SK-N-SH (cell line): ENCODE measurements around the gene CGN. TPM values are rescaled to one million over a fixed set of nuclear protein-coding genes. Genes with fewer than 3 reads are reported as not detected.

ENCODE experiments used
- CTCF ChIA-PET: fragments of 300-600, 350-600 bp; formaldehyde crosslinking; extraction: SDS; loops from one replicate; lab custom pipeline; 2021; lab: Yijun Ruan, JAX
- POLR2A ChIA-PET: fragments of 350-600 bp; sonication (Branson Sonifier 250); formaldehyde crosslinking; extraction: SDS; loops from one replicate; lab custom pipeline; 2020; ENCODE audit warnings: antibody characterized with exemption, inconsistent platforms; lab: Yijun Ruan, JAX
- DNase-seq: peaks from one replicate; pipeline ENCODE4 v3.0.0; 2012
- H2AFZ ChIP-seq: fragments of 200-600 bp; sonication (generic); 2 replicates; pipeline ENCODE4 v1.8.1; 2016; ENCODE audit warnings: antibody characterized with exemption, mild to moderate bottlenecking, low read depth
- H3F3A ChIP-seq: fragments of 200-600 bp; sonication (generic); replicated peaks from 2 replicates; pipeline ENCODE3; 2016; ENCODE audit warnings: antibody characterized with exemption, mild to moderate bottlenecking; ENCODE audit not compliant: insufficient read depth
- H3K27ac ChIP-seq, 2 experiments: fragments of 200-500 bp in 1 of 2; fragments of 200-600 bp in 1 of 2; sonication (Bioruptor generic) in 1 of 2; sonication (generic), shearing (Covaris generic) in 1 of 2; 2 replicates each; pipeline versions ENCODE4 v1.5.1 to v1.6.1; 2014 to 2016; ENCODE audit warnings: low read depth in 2 of 2, inconsistent platforms in 1 of 2, low read length in 1 of 2, mild to moderate bottlenecking in 1 of 2, mixed read lengths in 1 of 2
- H3K27me3 ChIP-seq: fragments of 200-600 bp; sonication (generic), shearing (Covaris generic); 2 replicates; pipeline ENCODE4 v1.6.1; 2016; ENCODE audit warnings: mixed run types; ENCODE audit not compliant: insufficient read depth
- H3K36me3 ChIP-seq, 2 experiments: fragments of 200-500 bp in 1 of 2; fragments of 200-600 bp in 1 of 2; sonication (Bioruptor generic) in 1 of 2; sonication (generic) in 1 of 2; replicated peaks in 1 of 2; 2 replicates each; pipeline versions ENCODE3 to v1.5.1; 2014 to 2016; ENCODE audit warnings: low read length in 1 of 2, mild to moderate bottlenecking in 1 of 2; ENCODE audit not compliant: insufficient read depth in 2 of 2, control insufficient read depth in 1 of 2
- H3K4me1 ChIP-seq, 2 experiments: fragments of 200-500 bp in 1 of 2; fragments of 200-600 bp in 1 of 2; sonication (Bioruptor generic) in 1 of 2; sonication (generic), shearing (Covaris generic) in 1 of 2; 2 replicates each; pipeline versions ENCODE4 v1.5.1 to v1.6.1; 2014 to 2016; ENCODE audit warnings: low read depth in 1 of 2, low read length in 1 of 2, mixed run types in 1 of 2; ENCODE audit not compliant: insufficient read depth in 2 of 2, control insufficient read depth in 1 of 2
- H3K4me2 ChIP-seq: fragments of 200-600 bp; sonication (generic), shearing (Covaris generic); 2 replicates; pipeline ENCODE4 v1.6.1; 2017; ENCODE audit warnings: mixed run types
- H3K4me3 ChIP-seq, 2 experiments: fragments of 200-500 bp in 1 of 2; fragments of 200-600 bp in 1 of 2; sonication (Bioruptor generic) in 1 of 2; sonication (generic), shearing (Covaris generic) in 1 of 2; 2 replicates each; pipeline versions ENCODE4 v1.5.1 to v1.8.1; 2014 to 2016; ENCODE audit warnings: low read depth in 2 of 2, inconsistent platforms in 1 of 2, low read length in 1 of 2, mild to moderate bottlenecking in 1 of 2, mixed read lengths in 1 of 2, moderate library complexity in 1 of 2
- H3K79me2 ChIP-seq: fragments of 200-600 bp; sonication (generic); 2 replicates; pipeline ENCODE4 v1.8.1; 2017; ENCODE audit warnings: mild to moderate bottlenecking; ENCODE audit not compliant: insufficient read depth
- H3K9ac ChIP-seq: fragments of 200-600 bp; sonication (generic); 2 replicates; pipeline ENCODE4 v1.6.1; 2017; ENCODE audit warnings: mixed run types
- H3K9me2 ChIP-seq: fragments of 200-600 bp; sonication (generic); 2 replicates; pipeline ENCODE4 v1.6.1; 2017; ENCODE audit warnings: mixed run types
- H3K9me3 ChIP-seq: fragments of 200-600 bp; sonication (generic); 2 replicates; pipeline ENCODE4 v1.6.1; 2017; ENCODE audit warnings: mixed run types, mild to moderate bottlenecking, moderate library complexity
- H4K20me1 ChIP-seq: fragments of 200-600 bp; sonication (generic); 2 replicates; pipeline ENCODE4 v1.6.1; 2017; ENCODE audit warnings: mild to moderate bottlenecking, mixed run types; ENCODE audit not compliant: insufficient read depth
- CHD2 ChIP-seq: fragments of 150-350 bp; IDR thresholded peaks from 2 replicates; pipeline ENCODE4 v1.6.1; 2018; ENCODE audit warnings: low read length; ENCODE audit not compliant: partially characterized antibody
- ELF1 ChIP-seq: IDR thresholded peaks from 2 replicates; pipeline ENCODE4 v1.4.0; 2012
- EP300 ChIP-seq, 2 experiments: IDR thresholded peaks; 2 replicates each; pipeline versions ENCODE4 v1.4.0 to v1.6.1; 2012; ENCODE audit warnings: borderline replicate concordance in 1 of 2, low read depth in 1 of 2, low read length in 1 of 2
- GABPA ChIP-seq: IDR thresholded peaks from 2 replicates; pipeline ENCODE4 v1.4.0; 2012; ENCODE audit warnings: low read depth, mild to moderate bottlenecking
- NRF1 ChIP-seq: IDR thresholded peaks from 2 replicates; pipeline ENCODE4 v1.6.1; 2012; ENCODE audit warnings: low read depth, mild to moderate bottlenecking, low read length
- SIN3A ChIP-seq: IDR thresholded peaks from 2 replicates; pipeline ENCODE4 v1.6.1; 2012; ENCODE audit warnings: low read depth, mild to moderate bottlenecking, low read length, moderate library complexity, borderline replicate concordance
- SMC3 ChIP-seq: IDR thresholded peaks from 2 replicates; pipeline ENCODE4 v1.6.1; 2012; ENCODE audit warnings: low read depth, low read length, improper control_type of control experiment
- TCF12 ChIP-seq: IDR thresholded peaks from 2 replicates; pipeline ENCODE4 v1.4.0; 2012
- TEAD4 ChIP-seq: IDR thresholded peaks from 2 replicates; pipeline ENCODE4 v1.4.0; 2012; ENCODE audit warnings: mild to moderate bottlenecking, borderline replicate concordance; ENCODE audit not compliant: insufficient read depth
- WGBS: methylation state at CpG from one replicate; pipeline ENCODE4 v1.1.6; 2017; ENCODE audit warnings: low lambda C conversion rate; 5-methylcytosine and 5-hydroxymethylcytosine counted together
- polyA plus RNA-seq, 3 experiments: library from polyadenylated mRNA; depleted of rRNA; stranded (reverse); fragments of >200 nt; gene quantifications; 2 replicates each; pipeline ENCODE4 v1.2.3, GENCODE V29; 2012
- TF ChIP-seq, protein P1 (sequence below): IDR thresholded peaks from 2 replicates; pipeline ENCODE4 v1.4.0; 2012; ENCODE audit warnings: low read depth, borderline replicate concordance
- TF ChIP-seq, protein P2 (sequence below): IDR thresholded peaks from 2 replicates; pipeline ENCODE4 v1.6.1; 2012; ENCODE audit warnings: mild to moderate bottlenecking, low read depth, low read length, moderate library complexity
- TF ChIP-seq, protein P3 (sequence below): fragments of 150-350 bp; IDR thresholded peaks from 2 replicates; pipeline ENCODE4 v1.6.1; 2016; ENCODE audit warnings: mild to moderate bottlenecking, low read depth, low read length
- TF ChIP-seq, protein P4 (sequence below): fragments of 150-350 bp; IDR thresholded peaks from 2 replicates; pipeline ENCODE4 v1.6.1; 2017; ENCODE audit warnings: antibody characterized with exemption, low read length, low read depth, borderline replicate concordance

The CGN gene
- polyA plus RNA-seq, 1 of the 3 experiments (the other 2 are of a cell fraction): 0.36 TPM

DNA sequence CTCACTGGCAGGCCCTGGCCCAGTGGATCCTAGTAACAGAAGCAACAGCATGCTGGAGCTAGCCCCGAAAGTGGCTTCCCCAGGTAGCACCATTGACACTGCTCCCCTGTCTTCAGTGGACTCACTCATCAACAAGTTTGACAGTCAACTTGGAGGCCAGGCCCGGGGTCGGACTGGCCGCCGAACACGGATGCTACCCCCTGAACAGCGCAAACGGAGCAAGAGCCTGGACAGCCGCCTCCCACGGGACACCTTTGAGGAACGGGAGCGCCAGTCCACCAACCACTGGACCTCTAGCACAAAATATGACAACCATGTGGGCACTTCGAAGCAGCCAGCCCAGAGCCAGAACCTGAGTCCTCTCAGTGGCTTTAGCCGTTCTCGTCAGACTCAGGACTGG is 7.7 kb downstream of the CGN start:
- Histone ChIP-seq H3K4me2 (no peak overlapping the region), H3K9me2 (no peaks in the 10 kb centered on the region), H3K9me3 (no peaks in the 10 kb centered on the region), H3K36me3 (no peaks in the 10 kb centered on the region), H3K4me3 (no peak overlapping the region), H2AFZ (no peak overlapping the region), H3F3A (no peaks in the 10 kb centered on the region), H3K27me3 (no peaks in the 10 kb centered on the region; the same call in 1 of the 2 replicates), H4K20me1 (no peaks in the 10 kb centered on the region), H3K79me2 (no peaks in the 10 kb centered on the region), H3K4me1 (peaks cover 0 to 7% of the 10 kb centered on the region in 2 experiments; a peak in 1 of 4 replicates), H3K27ac (no peak overlapping the region), H3K9ac (no peak overlapping the region)
- TF ChIP-seq, protein P1, sequence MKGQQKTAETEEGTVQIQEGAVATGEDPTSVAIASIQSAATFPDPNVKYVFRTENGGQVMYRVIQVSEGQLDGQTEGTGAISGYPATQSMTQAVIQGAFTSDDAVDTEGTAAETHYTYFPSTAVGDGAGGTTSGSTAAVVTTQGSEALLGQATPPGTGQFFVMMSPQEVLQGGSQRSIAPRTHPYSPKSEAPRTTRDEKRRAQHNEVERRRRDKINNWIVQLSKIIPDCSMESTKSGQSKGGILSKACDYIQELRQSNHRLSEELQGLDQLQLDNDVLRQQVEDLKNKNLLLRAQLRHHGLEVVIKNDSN: no peak
- TF ChIP-seq, protein P2, sequence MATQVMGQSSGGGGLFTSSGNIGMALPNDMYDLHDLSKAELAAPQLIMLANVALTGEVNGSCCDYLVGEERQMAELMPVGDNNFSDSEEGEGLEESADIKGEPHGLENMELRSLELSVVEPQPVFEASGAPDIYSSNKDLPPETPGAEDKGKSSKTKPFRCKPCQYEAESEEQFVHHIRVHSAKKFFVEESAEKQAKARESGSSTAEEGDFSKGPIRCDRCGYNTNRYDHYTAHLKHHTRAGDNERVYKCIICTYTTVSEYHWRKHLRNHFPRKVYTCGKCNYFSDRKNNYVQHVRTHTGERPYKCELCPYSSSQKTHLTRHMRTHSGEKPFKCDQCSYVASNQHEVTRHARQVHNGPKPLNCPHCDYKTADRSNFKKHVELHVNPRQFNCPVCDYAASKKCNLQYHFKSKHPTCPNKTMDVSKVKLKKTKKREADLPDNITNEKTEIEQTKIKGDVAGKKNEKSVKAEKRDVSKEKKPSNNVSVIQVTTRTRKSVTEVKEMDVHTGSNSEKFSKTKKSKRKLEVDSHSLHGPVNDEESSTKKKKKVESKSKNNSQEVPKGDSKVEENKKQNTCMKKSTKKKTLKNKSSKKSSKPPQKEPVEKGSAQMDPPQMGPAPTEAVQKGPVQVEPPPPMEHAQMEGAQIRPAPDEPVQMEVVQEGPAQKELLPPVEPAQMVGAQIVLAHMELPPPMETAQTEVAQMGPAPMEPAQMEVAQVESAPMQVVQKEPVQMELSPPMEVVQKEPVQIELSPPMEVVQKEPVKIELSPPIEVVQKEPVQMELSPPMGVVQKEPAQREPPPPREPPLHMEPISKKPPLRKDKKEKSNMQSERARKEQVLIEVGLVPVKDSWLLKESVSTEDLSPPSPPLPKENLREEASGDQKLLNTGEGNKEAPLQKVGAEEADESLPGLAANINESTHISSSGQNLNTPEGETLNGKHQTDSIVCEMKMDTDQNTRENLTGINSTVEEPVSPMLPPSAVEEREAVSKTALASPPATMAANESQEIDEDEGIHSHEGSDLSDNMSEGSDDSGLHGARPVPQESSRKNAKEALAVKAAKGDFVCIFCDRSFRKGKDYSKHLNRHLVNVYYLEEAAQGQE: no peak
- no peak for TF ChIP-seq NRF1
- no peak for TF ChIP-seq SIN3A
- TF ChIP-seq ELF1: no peak
- TF ChIP-seq CHD2: no peak
- TF ChIP-seq, protein P3, sequence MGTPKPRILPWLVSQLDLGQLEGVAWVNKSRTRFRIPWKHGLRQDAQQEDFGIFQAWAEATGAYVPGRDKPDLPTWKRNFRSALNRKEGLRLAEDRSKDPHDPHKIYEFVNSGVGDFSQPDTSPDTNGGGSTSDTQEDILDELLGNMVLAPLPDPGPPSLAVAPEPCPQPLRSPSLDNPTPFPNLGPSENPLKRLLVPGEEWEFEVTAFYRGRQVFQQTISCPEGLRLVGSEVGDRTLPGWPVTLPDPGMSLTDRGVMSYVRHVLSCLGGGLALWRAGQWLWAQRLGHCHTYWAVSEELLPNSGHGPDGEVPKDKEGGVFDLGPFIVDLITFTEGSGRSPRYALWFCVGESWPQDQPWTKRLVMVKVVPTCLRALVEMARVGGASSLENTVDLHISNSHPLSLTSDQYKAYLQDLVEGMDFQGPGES: no peak
- no peak for TF ChIP-seq TCF12
- TF ChIP-seq EP300 (IDR thresholded peaks at IDR 0.05; ENCODE audit: borderline replicate concordance in 1 of 2, low read depth in 1 of 2, low read length in 1 of 2): no peak
- TF ChIP-seq GABPA: no peak
- no peak for TF ChIP-seq SMC3
- TF ChIP-seq, protein P4, sequence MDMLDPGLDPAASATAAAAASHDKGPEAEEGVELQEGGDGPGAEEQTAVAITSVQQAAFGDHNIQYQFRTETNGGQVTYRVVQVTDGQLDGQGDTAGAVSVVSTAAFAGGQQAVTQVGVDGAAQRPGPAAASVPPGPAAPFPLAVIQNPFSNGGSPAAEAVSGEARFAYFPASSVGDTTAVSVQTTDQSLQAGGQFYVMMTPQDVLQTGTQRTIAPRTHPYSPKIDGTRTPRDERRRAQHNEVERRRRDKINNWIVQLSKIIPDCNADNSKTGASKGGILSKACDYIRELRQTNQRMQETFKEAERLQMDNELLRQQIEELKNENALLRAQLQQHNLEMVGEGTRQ: no peak
- TF ChIP-seq TEAD4: no peak
- DNase-seq: no peak
- WGBS: 96% methylated on average over 11 of the region's 15 CpGs
- ChIA-PET CTCF (interaction anchor here (1.7 kb wide), 1 partner anchor 16 kb away, joined by 4 read pairs; no protein-coding TSS in a partner anchor), POLR2A (interaction anchor here (0.8 kb wide), 1 partner anchor 8 kb away, joined by 3 read pairs; no protein-coding TSS in a partner anchor)
